Fibroblast of lung (primary cell): Measurements from ENCODE around the gene IL20RB. TPM values are rescaled to one million over a fixed set of nuclear protein-coding genes. Genes with fewer than 3 reads are reported as not detected.

Experiments used
- DNase-seq, 2 donors: peaks; one replicate each; pipeline versions ENCODE4 v3.0.0 to v3.0.0-alpha.2; 2010; ENCODE audit warnings: low read depth in 2 of 2
- H2AFZ ChIP-seq: 2 replicates; pipeline ENCODE4 v1.5.1; 2012; ENCODE audit warnings: low read length, control low read depth, inconsistent platforms
- H3K27ac ChIP-seq: 2 replicates; pipeline ENCODE4 v1.5.1; 2011; ENCODE audit warnings: low read length, control low read depth; ENCODE audit not compliant: insufficient read depth
- H3K27me3 ChIP-seq: 2 replicates; pipeline ENCODE4 v1.5.1; 2011; ENCODE audit warnings: mild to moderate bottlenecking, low read length; ENCODE audit not compliant: control insufficient read depth, insufficient read depth
- H3K36me3 ChIP-seq: 2 replicates; pipeline ENCODE4 v1.5.1; 2011; ENCODE audit warnings: low read length; ENCODE audit not compliant: control insufficient read depth, insufficient read depth
- H3K4me1 ChIP-seq: 2 replicates; pipeline ENCODE4 v1.5.1; 2011; ENCODE audit warnings: low read length; ENCODE audit not compliant: control insufficient read depth, insufficient read depth; ENCODE audit errors: extremely low read depth
- H3K4me2 ChIP-seq: 2 replicates; pipeline ENCODE4 v1.5.1; 2011; ENCODE audit warnings: low read length, control low read depth; ENCODE audit not compliant: insufficient read depth; ENCODE audit errors: extremely low read depth
- H3K4me3 ChIP-seq, 4 experiments: fragments of 200-600 bp in 1 of 4; sonication (generic) in 1 of 4; replicated peaks in 1 of 4; 2 replicates each; pipeline ENCODE4 v1.5.1; 2011 to 2016; ENCODE audit warnings: low read length in 4 of 4, low read depth in 3 of 4, mild to moderate bottlenecking in 3 of 4, control low read depth in 2 of 4, inconsistent platforms in 1 of 4, mixed read lengths in 1 of 4; ENCODE audit not compliant: insufficient read depth in 1 of 4; ENCODE audit errors: control extremely low read depth in 1 of 4
- H3K79me2 ChIP-seq: 2 replicates; pipeline ENCODE4 v1.5.1; 2012; ENCODE audit warnings: mild to moderate bottlenecking, low read length, inconsistent platforms; ENCODE audit not compliant: control insufficient read depth, insufficient read depth
- H3K9ac ChIP-seq: 2 replicates; pipeline ENCODE4 v1.5.1; 2011; ENCODE audit warnings: mild to moderate bottlenecking, low read length, control low read depth; ENCODE audit not compliant: insufficient read depth
- H3K9me3 ChIP-seq: 2 replicates; pipeline ENCODE4 v1.5.1; 2012; ENCODE audit warnings: low read depth, low read length; ENCODE audit not compliant: control insufficient read depth, insufficient read depth
- H4K20me1 ChIP-seq: 2 replicates; pipeline ENCODE4 v1.5.1; 2011; ENCODE audit warnings: low read length; ENCODE audit not compliant: control insufficient read depth, insufficient read depth; ENCODE audit errors: extremely low read depth
- EZH2 ChIP-seq: IDR thresholded peaks from 2 replicates; pipeline ENCODE4 v1.5.1; 2012; ENCODE audit warnings: low read length, control low read depth, mild to moderate bottlenecking; ENCODE audit errors: missing control alignments
- polyA minus RNA-seq: library from RNA; depleted of rRNA, polyadenylated mRNA; stranded (reverse); fragments of >200 nt; gene quantifications from 2 replicates; pipeline ENCODE4 v1.2.3, GENCODE V29; 2011; ENCODE audit warnings: low replicate concordance
- polyA plus RNA-seq, 2 donors: library from polyadenylated mRNA; depleted of rRNA in 1 of 2; stranded (reverse) in 1 of 2; unstranded in 1 of 2; fragments of >200 nt; gene quantifications; 2 replicates each; pipeline ENCODE4 v1.2.1, GENCODE V29; 2011 to 2012; ENCODE audit warnings: missing spikeins in 1 of 2
- total RNA-seq: library from RNA; depleted of rRNA; stranded (reverse); fragments of >200 nt; gene quantifications from 2 replicates; pipeline ENCODE4 v1.2.1, GENCODE V29; 2014
- TF ChIP-seq, protein P1 (sequence below), 2 donors: IDR thresholded peaks in 1 of 2; conservative IDR thresholded peaks in 1 of 2; 1 replicate in 1 of 2; 2 replicates in 1 of 2; pipeline ENCODE4 v1.5.1; 2011 to 2012; ENCODE audit warnings: low read length in 2 of 2, control low read depth in 1 of 2, inconsistent platforms in 1 of 2, low read depth in 1 of 2, mild to moderate bottlenecking in 1 of 2

Gene IL20RB, protein sequence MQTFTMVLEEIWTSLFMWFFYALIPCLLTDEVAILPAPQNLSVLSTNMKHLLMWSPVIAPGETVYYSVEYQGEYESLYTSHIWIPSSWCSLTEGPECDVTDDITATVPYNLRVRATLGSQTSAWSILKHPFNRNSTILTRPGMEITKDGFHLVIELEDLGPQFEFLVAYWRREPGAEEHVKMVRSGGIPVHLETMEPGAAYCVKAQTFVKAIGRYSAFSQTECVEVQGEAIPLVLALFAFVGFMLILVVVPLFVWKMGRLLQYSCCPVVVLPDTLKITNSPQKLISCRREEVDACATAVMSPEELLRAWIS
- total RNA-seq = 0.51 and 3.0 TPM in 2 replicates
- 1.9 and 2.0 TPM in 2 replicates for polyA plus RNA-seq
- polyA plus RNA-seq (2012) = 1.5 and 2.0 TPM in 2 replicates
- 7.6 and 11.3 TPM in 2 replicates for polyA minus RNA-seq

DNA sequence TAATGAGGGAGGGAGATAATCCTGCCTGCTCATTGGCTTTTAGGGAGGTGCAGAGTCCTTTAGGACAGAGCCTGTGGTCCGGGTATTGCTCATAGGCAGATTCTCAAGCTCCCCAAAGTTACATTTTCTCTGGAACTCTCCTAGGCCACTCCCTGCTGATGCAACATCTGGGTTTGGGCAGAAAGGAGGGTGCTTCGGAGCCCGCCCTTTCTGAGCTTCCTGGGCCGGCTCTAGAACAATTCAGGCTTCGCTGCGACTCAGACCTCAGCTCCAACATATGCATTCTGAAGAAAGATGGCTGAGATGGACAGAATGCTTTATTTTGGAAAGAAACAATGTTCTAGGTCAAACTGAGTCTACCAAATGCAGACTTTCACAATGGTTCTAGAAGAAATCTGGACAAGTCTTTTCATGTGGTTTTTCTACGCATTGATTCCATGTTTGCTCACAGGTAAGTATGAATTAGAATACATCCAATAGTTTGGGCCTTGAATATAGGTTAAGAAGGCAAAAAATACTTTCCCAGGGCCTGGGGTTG is at the start of gene IL20RB:
TSS of gene IL20RB (plus strand) at position 233 of the 538 bp plus-strand sequence. CDS start at position 364, 131 bp downstream.
- H3K4me1 ChIP-seq = peaks cover 19% of the 10 kb centered on the region
- H3K9me3 ChIP-seq = no peaks in the 10 kb centered on the region
- H3K27ac ChIP-seq = no peak within 1 kb of the TSS
- no peaks in the 10 kb centered on the region for H3K36me3 ChIP-seq
- H3K9ac ChIP-seq = no peak within 1 kb of the TSS
- H3K4me2 ChIP-seq = no peak within 1 kb of the TSS
- H3K4me3 ChIP-seq = peak within 1 kb of the TSS in 1 of 4 experiments; percentile 39
- TF ChIP-seq EZH2 = no peak
- TF ChIP-seq, protein P1, sequence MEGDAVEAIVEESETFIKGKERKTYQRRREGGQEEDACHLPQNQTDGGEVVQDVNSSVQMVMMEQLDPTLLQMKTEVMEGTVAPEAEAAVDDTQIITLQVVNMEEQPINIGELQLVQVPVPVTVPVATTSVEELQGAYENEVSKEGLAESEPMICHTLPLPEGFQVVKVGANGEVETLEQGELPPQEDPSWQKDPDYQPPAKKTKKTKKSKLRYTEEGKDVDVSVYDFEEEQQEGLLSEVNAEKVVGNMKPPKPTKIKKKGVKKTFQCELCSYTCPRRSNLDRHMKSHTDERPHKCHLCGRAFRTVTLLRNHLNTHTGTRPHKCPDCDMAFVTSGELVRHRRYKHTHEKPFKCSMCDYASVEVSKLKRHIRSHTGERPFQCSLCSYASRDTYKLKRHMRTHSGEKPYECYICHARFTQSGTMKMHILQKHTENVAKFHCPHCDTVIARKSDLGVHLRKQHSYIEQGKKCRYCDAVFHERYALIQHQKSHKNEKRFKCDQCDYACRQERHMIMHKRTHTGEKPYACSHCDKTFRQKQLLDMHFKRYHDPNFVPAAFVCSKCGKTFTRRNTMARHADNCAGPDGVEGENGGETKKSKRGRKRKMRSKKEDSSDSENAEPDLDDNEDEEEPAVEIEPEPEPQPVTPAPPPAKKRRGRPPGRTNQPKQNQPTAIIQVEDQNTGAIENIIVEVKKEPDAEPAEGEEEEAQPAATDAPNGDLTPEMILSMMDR (conservative IDR thresholded peaks at IDR 0.05 in 1 of 2, IDR thresholded peaks at IDR 0.05 in 1 of 2; ENCODE audit: low read depth in 1 of 2, low read length in 2 of 2) = no peak
- H3K79me2 ChIP-seq = no peaks in the 10 kb centered on the region
- no peaks in the 10 kb centered on the region for H3K27me3 ChIP-seq
- peak; percentile 15 to 89 for DNase-seq
- no peak within 1 kb of the TSS for H2AFZ ChIP-seq
- no peaks in the 10 kb centered on the region for H4K20me1 ChIP-seq

DNA sequence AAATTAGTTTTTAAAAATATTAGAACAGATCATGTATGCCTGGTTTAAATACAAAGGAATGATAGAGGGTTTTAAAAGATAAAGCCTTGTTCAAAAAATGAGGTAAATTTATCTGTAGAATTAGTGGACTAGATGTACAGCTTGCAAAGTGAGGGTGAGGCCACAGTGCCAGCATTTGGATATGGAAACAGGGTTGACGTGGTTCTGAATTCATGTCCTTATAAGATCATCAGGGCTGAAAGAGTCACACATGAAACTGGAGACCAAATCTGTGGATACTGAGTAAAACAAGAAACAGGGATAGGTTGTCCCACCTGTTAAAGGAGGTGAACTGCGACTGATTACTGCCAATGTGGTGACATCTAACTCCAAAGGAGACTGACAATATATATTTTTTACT is 49.5 kb upstream of the IL20RB start:
- H3K4me2 ChIP-seq = no peak overlapping the region
- no peaks in the 10 kb centered on the region for H3K9me3 ChIP-seq
- no peak overlapping the region for H3K9ac ChIP-seq
- no peaks in the 10 kb centered on the region for H3K4me1 ChIP-seq
- H3K4me3 ChIP-seq = no peak overlapping the region
- no peaks in the 10 kb centered on the region for H3K36me3 ChIP-seq
- DNase-seq = no peak
- H3K27me3 ChIP-seq = no peaks in the 10 kb centered on the region
- H3K27ac ChIP-seq = no peak overlapping the region
- TF ChIP-seq, protein P1 (conservative IDR thresholded peaks at IDR 0.05 in 1 of 2, IDR thresholded peaks at IDR 0.05 in 1 of 2; ENCODE audit: low read depth in 1 of 2, low read length in 2 of 2) = no peak
- no peak for TF ChIP-seq EZH2
- no peak overlapping the region for H2AFZ ChIP-seq
- H3K79me2 ChIP-seq = peaks cover 72% of the 10 kb centered on the region
- no peaks in the 10 kb centered on the region for H4K20me1 ChIP-seq

DNA sequence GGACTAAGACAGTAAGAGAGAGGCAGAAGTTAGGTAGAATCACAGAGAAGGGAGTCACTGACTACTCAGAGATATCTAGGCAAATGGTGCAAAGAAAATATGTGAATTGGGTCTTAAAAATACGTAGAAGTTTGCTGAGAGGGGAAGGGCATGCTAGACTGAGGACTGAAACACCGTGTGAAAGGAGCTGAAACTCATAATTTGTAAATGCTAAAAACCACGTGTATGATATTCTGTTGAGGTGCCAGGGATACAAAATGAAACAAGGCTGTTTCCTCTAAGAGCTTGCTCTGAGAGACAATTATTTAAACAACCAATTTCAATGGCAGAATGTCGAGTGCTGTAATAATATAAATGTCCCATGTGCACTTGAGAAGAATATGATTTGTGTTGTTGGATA is 48.6 kb upstream of the IL20RB start:
- Histone ChIP-seq H4K20me1 (no peaks in the 10 kb centered on the region), H3K4me2 (no peak overlapping the region), H3K79me2 (peaks cover 71% of the 10 kb centered on the region), H2AFZ (no peak overlapping the region), H3K9ac (no peak overlapping the region), H3K27ac (no peak overlapping the region), H3K4me3 (no peak overlapping the region), H3K27me3 (no peaks in the 10 kb centered on the region), H3K4me1 (no peaks in the 10 kb centered on the region), H3K36me3 (no peaks in the 10 kb centered on the region), H3K9me3 (no peaks in the 10 kb centered on the region)
- no peak for TF ChIP-seq EZH2
- TF ChIP-seq, protein P1 (conservative IDR thresholded peaks at IDR 0.05 in 1 of 2, IDR thresholded peaks at IDR 0.05 in 1 of 2; ENCODE audit: low read depth in 1 of 2, low read length in 2 of 2) = no peak
- no peak for DNase-seq
